Measurements from ENCODE around the gene ARHGEF18.

DNA sequence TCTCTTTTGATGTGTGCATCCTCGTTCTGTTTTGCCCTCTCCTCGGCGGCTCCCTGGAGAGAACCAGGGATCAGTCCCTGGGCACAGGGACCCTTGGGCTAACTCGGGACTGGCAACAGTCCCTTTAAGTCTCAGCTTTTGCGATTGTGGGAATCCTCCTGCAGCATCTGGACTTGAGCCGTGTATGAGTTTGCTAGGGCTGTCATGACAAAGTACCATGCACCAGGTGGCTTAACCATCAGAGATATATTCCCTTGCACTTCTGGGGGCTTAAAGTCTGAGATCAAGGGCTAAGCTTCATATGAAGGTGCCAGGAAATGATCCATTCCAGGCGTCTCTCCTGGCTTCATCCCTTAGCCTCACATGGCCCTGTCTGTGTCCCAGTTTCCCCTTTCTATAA lies 34.5 kb downstream of the ARHGEF18 start:
- TF ChIP-seq EP300 (IDR thresholded peaks at IDR 0.05): no peak
- no peak for TF ChIP-seq POLR2AphosphoS5 (IDR thresholded peaks at IDR 0.05)
- no peak for TF ChIP-seq POLR2A (IDR thresholded peaks at IDR 0.05)

Measured in upper lobe of left lung (tissue), 4 donors.